HEK293 (cell line): ENCODE data around the gene LRFN4.

Experiments used
- CTCF ChIA-PET: fragments of 350-600 bp; formaldehyde crosslinking; extraction: SDS; loops from one replicate; lab custom pipeline; 2021; ENCODE audit warnings: antibody characterized with exemption; lab: Yijun Ruan, JAX
- POLR2A ChIA-PET: fragments of 300-600 bp; formaldehyde crosslinking; extraction: SDS; loops from one replicate; lab custom pipeline; 2020; ENCODE audit warnings: antibody characterized with exemption, inconsistent platforms; lab: Yijun Ruan, JAX
- H3K27ac ChIP-seq: fragments of 200-500 bp; sonication (Bioruptor generic); 2 replicates; pipeline ENCODE4 v1.5.1; 2014; ENCODE audit warnings: low read depth, low read length, control low read depth, inconsistent platforms; ENCODE audit errors: extremely low read depth
- H3K36me3 ChIP-seq, 2 experiments: fragments of 200-500 bp in 1 of 2; sonication (Bioruptor generic) in 1 of 2; 1 replicate in 1 of 2; 2 replicates in 1 of 2; pipeline ENCODE4 v1.5.1; 2014 to 2017; ENCODE audit warnings: inconsistent platforms in 2 of 2, low read length in 2 of 2; ENCODE audit not compliant: control insufficient read depth in 2 of 2, insufficient read depth in 1 of 2
- H3K4me1 ChIP-seq: fragments of 200-500 bp; sonication (Bioruptor generic); 2 replicates; pipeline ENCODE4 v1.5.1; 2014; ENCODE audit warnings: mild to moderate bottlenecking, low read length, inconsistent platforms; ENCODE audit not compliant: control insufficient read depth, insufficient read depth
- H3K4me3 ChIP-seq: 2 replicates; pipeline ENCODE4 v1.5.1; 2011; ENCODE audit warnings: low read depth, mild to moderate bottlenecking, control low read depth, low read length, moderate library complexity
- H3K9me3 ChIP-seq: fragments of 200-500 bp; sonication (Bioruptor generic); 2 replicates; pipeline ENCODE4 v1.5.1; 2014; ENCODE audit warnings: low read depth, low read length, inconsistent platforms; ENCODE audit not compliant: control insufficient read depth, insufficient read depth
- KLF1 ChIP-seq: fragments of 450-650 bp; formaldehyde crosslinking; IDR thresholded peaks from 2 replicates; pipeline ENCODE4 v1.5.1; 2016; ENCODE audit warnings: missing biosample characterization, missing genetic modification characterization
- KLF9 ChIP-seq: fragments of 450-650 bp; formaldehyde crosslinking; IDR thresholded peaks from 2 replicates; pipeline ENCODE4 v1.5.1; 2016; ENCODE audit warnings: missing biosample characterization, missing genetic modification characterization, low read depth
- SP7 ChIP-seq: fragments of 450-650 bp; formaldehyde crosslinking; IDR thresholded peaks from 2 replicates; pipeline ENCODE4 v1.5.1; 2016; ENCODE audit warnings: missing biosample characterization, missing genetic modification characterization
- WT1 ChIP-seq: fragments of 450-650 bp; formaldehyde crosslinking; IDR thresholded peaks from 2 replicates; pipeline ENCODE4 v1.5.1; 2016; ENCODE audit warnings: missing biosample characterization, missing genetic modification characterization
- ZBTB20 ChIP-seq: fragments of 450-650 bp; formaldehyde crosslinking; IDR thresholded peaks from 2 replicates; pipeline ENCODE4 v1.5.1; 2016; ENCODE audit warnings: missing biosample characterization, missing genetic modification characterization
- ZBTB48 ChIP-seq: fragments of 450-650 bp; formaldehyde crosslinking; IDR thresholded peaks from 2 replicates; pipeline ENCODE4 v1.5.1; 2016; ENCODE audit warnings: missing biosample characterization, missing genetic modification characterization
- ZIC2 ChIP-seq: fragments of 450-650 bp; formaldehyde crosslinking; IDR thresholded peaks from 2 replicates; pipeline ENCODE4 v1.5.1; 2016; ENCODE audit warnings: missing biosample characterization, missing genetic modification characterization
- ZNF133 ChIP-seq: fragments of 450-650 bp; formaldehyde crosslinking; IDR thresholded peaks from 2 replicates; pipeline ENCODE4 v1.5.1; 2016; ENCODE audit warnings: missing biosample characterization, missing genetic modification characterization
- ZNF223 ChIP-seq: fragments of 450-650 bp; formaldehyde crosslinking; IDR thresholded peaks from 2 replicates; pipeline ENCODE4 v1.5.1; 2016; ENCODE audit warnings: missing biosample characterization, missing genetic modification characterization
- ZNF24 ChIP-seq: fragments of 450-650 bp; formaldehyde crosslinking; IDR thresholded peaks from 2 replicates; pipeline ENCODE4 v1.5.1; 2016; ENCODE audit warnings: missing biosample characterization, missing genetic modification characterization
- ZNF350 ChIP-seq: fragments of 450-650 bp; formaldehyde crosslinking; IDR thresholded peaks from 2 replicates; pipeline ENCODE4 v1.5.0; 2017; ENCODE audit warnings: missing biosample characterization, mild to moderate bottlenecking, missing genetic modification characterization
- ZNF670 ChIP-seq: fragments of 450-650 bp; formaldehyde crosslinking; IDR thresholded peaks from 2 replicates; pipeline ENCODE4 v1.5.1; 2016; ENCODE audit warnings: missing biosample characterization, missing genetic modification characterization, low read depth
- TF ChIP-seq, protein P1 (sequence below): fragments of 450-650 bp; formaldehyde crosslinking; conservative IDR thresholded peaks from 2 replicates; pipeline ENCODE4 v1.5.1; 2016; ENCODE audit warnings: low read depth, missing biosample characterization, missing genetic modification characterization
- TF ChIP-seq, protein P2 (sequence below): fragments of 450-650 bp; formaldehyde crosslinking; IDR thresholded peaks from 2 replicates; pipeline ENCODE4 v1.5.1; 2016; ENCODE audit warnings: missing biosample characterization, missing genetic modification characterization
- TF ChIP-seq, protein P3 (sequence below): fragments of 450-650 bp; formaldehyde crosslinking; IDR thresholded peaks from 2 replicates; pipeline ENCODE4 v1.5.1; 2016; ENCODE audit warnings: missing biosample characterization, missing genetic modification characterization, borderline replicate concordance
- TF ChIP-seq, protein P4 (sequence below): fragments of 450-650 bp; formaldehyde crosslinking; IDR thresholded peaks from 2 replicates; pipeline ENCODE4 v1.5.1; 2017; ENCODE audit warnings: missing biosample characterization, mild to moderate bottlenecking, missing genetic modification characterization, moderate library complexity
- TF ChIP-seq, protein P5 (sequence below): fragments of 450-650 bp; formaldehyde crosslinking; IDR thresholded peaks from 2 replicates; pipeline ENCODE4 v1.5.1; 2017; ENCODE audit warnings: missing biosample characterization, missing genetic modification characterization

Gene LRFN4

DNA sequence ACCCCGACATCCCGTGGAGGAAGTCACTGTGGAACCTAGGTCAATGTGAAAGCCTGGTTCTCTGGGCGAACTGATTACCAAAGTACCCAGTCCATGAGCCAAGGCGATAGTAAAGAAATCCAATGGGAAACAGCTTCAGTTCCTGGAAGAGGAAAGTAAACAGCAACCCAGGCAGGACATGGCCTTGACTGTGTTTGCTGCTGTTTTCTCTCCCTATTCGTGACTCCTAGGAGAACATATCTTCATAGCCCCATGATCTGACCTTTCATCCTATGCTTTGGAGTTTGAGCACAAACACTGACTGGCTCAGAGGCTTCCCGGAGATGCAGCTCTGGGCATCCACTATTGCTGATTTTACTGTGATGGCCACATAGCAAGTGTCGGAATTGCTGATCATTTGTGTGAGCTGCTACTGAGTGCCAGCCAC is 45.1 kb downstream of the LRFN4 start (continued):
- no peak for TF ChIP-seq ZNF350 (tag by site-specific recombination)
- TF ChIP-seq, all 188 proteins: peak for 0

DNA sequence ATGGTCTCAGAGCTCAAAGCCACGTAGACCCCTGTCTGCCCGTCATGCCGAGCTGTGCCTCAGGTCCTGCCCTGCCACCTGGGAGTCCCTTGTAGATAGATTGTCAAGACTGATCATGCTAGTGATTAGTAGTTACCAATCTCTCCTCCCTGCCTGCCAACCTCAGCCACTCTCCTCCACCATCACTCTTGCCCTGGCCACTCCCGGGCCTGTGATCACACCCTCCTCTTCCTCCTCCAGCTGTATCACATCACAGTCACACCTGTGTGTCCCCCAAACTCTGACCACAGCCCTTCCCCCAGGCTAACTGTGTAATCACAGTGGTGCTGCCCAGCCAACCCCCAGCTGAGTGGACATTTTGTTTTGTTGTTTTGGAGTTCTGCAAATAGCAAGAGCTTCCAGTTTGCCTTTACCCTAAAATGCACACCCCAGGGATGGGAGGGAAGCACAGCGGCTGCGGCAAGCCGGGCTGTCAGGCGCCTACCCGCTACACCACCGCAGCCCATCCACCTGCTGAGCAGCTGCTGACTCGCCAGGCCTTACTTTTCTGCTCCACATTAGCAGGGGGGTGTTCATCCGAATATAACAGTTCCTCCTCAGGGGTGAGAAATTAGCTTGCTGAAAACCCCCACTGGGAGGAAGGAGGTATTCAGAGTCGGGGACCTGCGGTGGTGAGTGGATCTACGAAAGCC is 45.8 kb downstream of the LRFN4 start:
- H3K4me1 ChIP-seq = no peaks in the 10 kb centered on the region; the same call in 1 of the 2 replicates

DNA sequence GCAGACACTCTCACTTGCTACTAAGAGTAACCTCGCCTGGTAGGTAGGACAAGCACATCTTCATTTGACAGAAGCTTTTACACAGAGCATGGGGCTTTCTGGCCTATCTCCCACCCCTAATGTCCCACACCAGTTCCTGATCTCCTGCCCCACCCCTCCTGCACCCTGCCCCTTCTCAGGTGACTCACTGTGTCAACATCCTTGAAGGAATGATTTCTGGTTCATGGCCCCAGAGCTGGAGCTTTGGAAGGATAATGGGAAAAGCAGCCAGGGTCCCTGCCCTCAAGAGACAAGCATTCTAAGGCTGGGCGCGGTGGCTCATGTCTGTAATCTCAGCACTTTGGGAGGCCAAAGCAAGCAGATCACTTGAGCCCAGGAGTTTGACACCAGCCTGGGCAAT is 47.2 kb downstream of the LRFN4 start:
- H3K4me1 ChIP-seq = no peaks in the 10 kb centered on the region; the same call in 1 of the 2 replicates
- no peak overlapping the region for H3K4me3 ChIP-seq
- ChIA-PET POLR2A (interaction anchor here (0.7 to 1.2 kb wide), 3 partner anchors 10 to 208 kb away, joined by 3 to 4 read pairs (median 3); no protein-coding TSS in a partner anchor), CTCF (no interaction called here)
- no peak overlapping the region for H3K27ac ChIP-seq
- H3K9me3 ChIP-seq = no peaks in the 10 kb centered on the region
- H3K36me3 ChIP-seq = no peaks in the 10 kb centered on the region
- peak; percentile 59; the same call in 1 of the 2 replicates for TF ChIP-seq SP7 (tag by site-specific recombination)
- no peak for TF ChIP-seq ZIC2
- 0 out of 2 replicates have a peak, but pooled peaks have one; percentile 27 for TF ChIP-seq ZNF24 (tag by site-specific recombination)
- peak; percentile 58 for TF ChIP-seq ZBTB20
- TF ChIP-seq ZBTB48 (tag by site-specific recombination) = no peak
- TF ChIP-seq, protein P1, sequence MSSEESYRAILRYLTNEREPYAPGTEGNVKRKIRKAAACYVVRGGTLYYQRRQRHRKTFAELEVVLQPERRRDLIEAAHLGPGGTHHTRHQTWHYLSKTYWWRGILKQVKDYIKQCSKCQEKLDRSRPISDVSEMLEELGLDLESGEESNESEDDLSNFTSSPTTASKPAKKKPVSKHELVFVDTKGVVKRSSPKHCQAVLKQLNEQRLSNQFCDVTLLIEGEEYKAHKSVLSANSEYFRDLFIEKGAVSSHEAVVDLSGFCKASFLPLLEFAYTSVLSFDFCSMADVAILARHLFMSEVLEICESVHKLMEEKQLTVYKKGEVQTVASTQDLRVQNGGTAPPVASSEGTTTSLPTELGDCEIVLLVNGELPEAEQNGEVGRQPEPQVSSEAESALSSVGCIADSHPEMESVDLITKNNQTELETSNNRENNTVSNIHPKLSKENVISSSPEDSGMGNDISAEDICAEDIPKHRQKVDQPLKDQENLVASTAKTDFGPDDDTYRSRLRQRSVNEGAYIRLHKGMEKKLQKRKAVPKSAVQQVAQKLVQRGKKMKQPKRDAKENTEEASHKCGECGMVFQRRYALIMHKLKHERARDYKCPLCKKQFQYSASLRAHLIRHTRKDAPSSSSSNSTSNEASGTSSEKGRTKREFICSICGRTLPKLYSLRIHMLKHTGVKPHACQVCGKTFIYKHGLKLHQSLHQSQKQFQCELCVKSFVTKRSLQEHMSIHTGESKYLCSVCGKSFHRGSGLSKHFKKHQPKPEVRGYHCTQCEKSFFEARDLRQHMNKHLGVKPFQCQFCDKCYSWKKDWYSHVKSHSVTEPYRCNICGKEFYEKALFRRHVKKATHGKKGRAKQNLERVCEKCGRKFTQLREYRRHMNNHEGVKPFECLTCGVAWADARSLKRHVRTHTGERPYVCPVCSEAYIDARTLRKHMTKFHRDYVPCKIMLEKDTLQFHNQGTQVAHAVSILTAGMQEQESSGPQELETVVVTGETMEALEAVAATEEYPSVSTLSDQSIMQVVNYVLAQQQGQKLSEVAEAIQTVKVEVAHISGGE (tag by site-specific recombination) = no peak
- no peak for TF ChIP-seq WT1 (tag by site-specific recombination)
- TF ChIP-seq, protein P2, sequence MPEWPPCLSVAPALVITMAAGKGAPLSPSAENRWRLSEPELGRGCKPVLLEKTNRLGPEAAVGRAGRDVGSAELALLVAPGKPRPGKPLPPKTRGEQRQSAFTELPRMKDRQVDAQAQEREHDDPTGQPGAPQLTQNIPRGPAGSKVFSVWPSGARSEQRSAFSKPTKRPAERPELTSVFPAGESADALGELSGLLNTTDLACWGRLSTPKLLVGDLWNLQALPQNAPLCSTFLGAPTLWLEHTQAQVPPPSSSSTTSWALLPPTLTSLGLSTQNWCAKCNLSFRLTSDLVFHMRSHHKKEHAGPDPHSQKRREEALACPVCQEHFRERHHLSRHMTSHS (tag by site-specific recombination) = no peak
- TF ChIP-seq, protein P3, sequence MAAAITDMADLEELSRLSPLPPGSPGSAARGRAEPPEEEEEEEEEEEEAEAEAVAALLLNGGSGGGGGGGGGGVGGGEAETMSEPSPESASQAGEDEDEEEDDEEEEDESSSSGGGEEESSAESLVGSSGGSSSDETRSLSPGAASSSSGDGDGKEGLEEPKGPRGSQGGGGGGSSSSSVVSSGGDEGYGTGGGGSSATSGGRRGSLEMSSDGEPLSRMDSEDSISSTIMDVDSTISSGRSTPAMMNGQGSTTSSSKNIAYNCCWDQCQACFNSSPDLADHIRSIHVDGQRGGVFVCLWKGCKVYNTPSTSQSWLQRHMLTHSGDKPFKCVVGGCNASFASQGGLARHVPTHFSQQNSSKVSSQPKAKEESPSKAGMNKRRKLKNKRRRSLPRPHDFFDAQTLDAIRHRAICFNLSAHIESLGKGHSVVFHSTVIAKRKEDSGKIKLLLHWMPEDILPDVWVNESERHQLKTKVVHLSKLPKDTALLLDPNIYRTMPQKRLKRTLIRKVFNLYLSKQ = no peak
- no peak for TF ChIP-seq ZNF670
- peak; percentile 59; the same call in 1 of the 2 replicates for TF ChIP-seq KLF1 (tag by site-specific recombination)
- TF ChIP-seq, protein P4, sequence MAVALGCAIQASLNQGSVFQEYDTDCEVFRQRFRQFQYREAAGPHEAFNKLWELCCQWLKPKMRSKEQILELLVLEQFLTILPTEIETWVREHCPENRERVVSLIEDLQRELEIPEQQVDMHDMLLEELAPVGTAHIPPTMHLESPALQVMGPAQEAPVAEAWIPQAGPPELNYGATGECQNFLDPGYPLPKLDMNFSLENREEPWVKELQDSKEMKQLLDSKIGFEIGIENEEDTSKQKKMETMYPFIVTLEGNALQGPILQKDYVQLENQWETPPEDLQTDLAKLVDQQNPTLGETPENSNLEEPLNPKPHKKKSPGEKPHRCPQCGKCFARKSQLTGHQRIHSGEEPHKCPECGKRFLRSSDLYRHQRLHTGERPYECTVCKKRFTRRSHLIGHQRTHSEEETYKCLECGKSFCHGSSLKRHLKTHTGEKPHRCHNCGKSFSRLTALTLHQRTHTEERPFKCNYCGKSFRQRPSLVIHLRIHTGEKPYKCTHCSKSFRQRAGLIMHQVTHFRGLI = no peak

More for the DNA sequence above, 45.8 kb downstream of the LRFN4 start:
- H3K36me3 ChIP-seq = no peaks in the 10 kb centered on the region
- POLR2A ChIA-PET = no interaction called here
- CTCF ChIA-PET = interaction anchor here (0.5 to 1.6 kb wide), 2 partner anchors 119 to 395 kb away, joined by 3 to 5 read pairs; no protein-coding TSS in a partner anchor
- TF ChIP-seq KLF9 (tag by site-specific recombination) (no peak), ZIC2 (peak; percentile 90), ZNF133 (tag by site-specific recombination) (no peak), ZNF223 (tag by site-specific recombination) (no peak)
- TF ChIP-seq, protein P5, sequence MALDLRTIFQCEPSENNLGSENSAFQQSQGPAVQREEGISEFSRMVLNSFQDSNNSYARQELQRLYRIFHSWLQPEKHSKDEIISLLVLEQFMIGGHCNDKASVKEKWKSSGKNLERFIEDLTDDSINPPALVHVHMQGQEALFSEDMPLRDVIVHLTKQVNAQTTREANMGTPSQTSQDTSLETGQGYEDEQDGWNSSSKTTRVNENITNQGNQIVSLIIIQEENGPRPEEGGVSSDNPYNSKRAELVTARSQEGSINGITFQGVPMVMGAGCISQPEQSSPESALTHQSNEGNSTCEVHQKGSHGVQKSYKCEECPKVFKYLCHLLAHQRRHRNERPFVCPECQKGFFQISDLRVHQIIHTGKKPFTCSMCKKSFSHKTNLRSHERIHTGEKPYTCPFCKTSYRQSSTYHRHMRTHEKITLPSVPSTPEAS (tag by site-specific recombination) = no peak
- no peaks in the 10 kb centered on the region for H3K9me3 ChIP-seq
- no peak overlapping the region for H3K4me3 ChIP-seq
- H3K27ac ChIP-seq = no peak overlapping the region
